KMS-11 (cell line): ENCODE data around the gene ARHGAP19.
"Not testable (repeated sequence)": the region's sequence is repeated elsewhere in the genome, so short reads cannot be mapped to it uniquely, and the experiment has no call there.

Source experiments
- H2AFZ ChIP-seq: fragments of 200-600 bp; sonication (generic); 2 replicates; pipeline ENCODE4 v1.6.1; 2016; ENCODE audit warnings: antibody characterized with exemption, mixed run types, low read depth
- H3K27ac ChIP-seq: fragments of 200-600 bp; sonication (generic); 2 replicates; pipeline ENCODE4 v1.6.1; 2016; ENCODE audit warnings: mild to moderate bottlenecking, mixed run types
- H3K27me3 ChIP-seq: fragments of 200-600 bp; sonication (generic); 2 replicates; pipeline ENCODE4 v1.6.1; 2017; ENCODE audit warnings: mild to moderate bottlenecking, low read depth, mixed run types, moderate library complexity; ENCODE audit not compliant: insufficient read depth
- H3K36me3 ChIP-seq: fragments of 200-600 bp; sonication (generic); 2 replicates; pipeline ENCODE4 v1.6.1; 2017; ENCODE audit warnings: mild to moderate bottlenecking, mixed run types; ENCODE audit not compliant: insufficient read depth
- H3K4me1 ChIP-seq: fragments of 200-600 bp; sonication (generic); 2 replicates; pipeline ENCODE4 v1.6.1; 2016; ENCODE audit warnings: mild to moderate bottlenecking, low read depth, mixed run types; ENCODE audit not compliant: poor library complexity, severe bottlenecking
- H3K4me2 ChIP-seq: fragments of 200-600 bp; sonication (generic); 2 replicates; pipeline ENCODE4 v1.7.0; 2016; ENCODE audit warnings: mild to moderate bottlenecking, mixed run types
- H3K4me3 ChIP-seq: fragments of 200-600 bp; sonication (generic); IDR thresholded peaks from 2 replicates; pipeline ENCODE4 v1.6.1; 2017; ENCODE audit warnings: low read depth, low read length, mixed read lengths; ENCODE audit not compliant: insufficient read depth
- H3K79me2 ChIP-seq: fragments of 200-600 bp; sonication (generic); 2 replicates; pipeline ENCODE4 v1.6.1; 2016; ENCODE audit warnings: low read depth, mixed run types; ENCODE audit not compliant: insufficient read depth
- H3K9ac ChIP-seq: fragments of 200-600 bp; sonication (generic); 2 replicates; pipeline ENCODE4 v1.6.1; 2016; ENCODE audit warnings: mild to moderate bottlenecking, mixed run types
- H4K20me1 ChIP-seq: fragments of 200-600 bp; sonication (generic); 2 replicates; pipeline ENCODE4 v1.6.1; 2016; ENCODE audit warnings: mild to moderate bottlenecking, mixed run types; ENCODE audit not compliant: insufficient read depth
- CTCF ChIP-seq: fragments of 200-600 bp; sonication (generic); conservative IDR thresholded peaks from 2 replicates; pipeline ENCODE4 v1.6.1; 2017; ENCODE audit warnings: low read depth, mild to moderate bottlenecking, antibody characterized with exemption, low read length, moderate library complexity, mixed read lengths

The ARHGAP19 gene

DNA sequence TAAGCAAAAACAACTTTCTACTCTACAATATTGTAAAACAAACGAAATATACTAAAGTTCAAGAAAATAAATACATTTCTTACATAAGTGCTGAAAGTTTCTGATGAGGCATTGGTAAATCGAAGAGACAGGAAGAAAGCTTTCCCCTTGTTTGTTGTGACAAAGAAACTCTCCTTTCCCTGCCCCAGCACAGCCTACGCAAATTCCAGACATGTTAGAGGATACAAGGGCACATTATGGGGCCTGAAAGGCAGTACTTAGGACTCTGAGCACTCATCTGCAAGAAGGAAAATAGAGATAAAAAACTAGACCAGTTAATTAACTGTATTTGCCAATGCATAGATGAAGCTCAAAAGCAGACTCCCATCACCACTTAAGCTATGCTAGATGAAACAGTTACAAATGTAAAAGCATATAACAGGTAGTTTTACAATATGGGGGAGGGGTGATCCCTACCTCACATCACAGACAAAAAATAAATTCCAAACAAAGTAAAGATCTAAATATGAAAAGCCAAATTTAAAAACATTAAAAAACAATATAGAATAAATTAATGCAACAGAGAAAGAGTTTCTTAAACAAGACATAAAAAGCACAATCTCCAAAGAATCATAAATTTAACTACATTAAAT lies 21.8 kb downstream of the ARHGAP19 start:
- Histone ChIP-seq H3K27me3 (no peaks in the 10 kb centered on the region), H3K79me2 (peaks cover 14% of the 10 kb centered on the region; the same call in 1 of the 2 replicates), H3K4me2 (no peak overlapping the region), H3K4me1 (peaks cover 7% of the 10 kb centered on the region), H3K36me3 (no peaks in the 10 kb centered on the region), H3K4me3 (no peak overlapping the region), H3K9ac (no peak overlapping the region), H3K27ac (no peak overlapping the region), H4K20me1 (no peaks in the 10 kb centered on the region), H2AFZ (no peak overlapping the region)
- TF ChIP-seq CTCF, result no peak

GRCh38 chr10:97267671-97268070 lies 24.8 kb downstream of the ARHGAP19 start:
- Histone ChIP-seq H3K79me2 (peaks cover 5% of the 10 kb centered on the region; the same call in 1 of the 2 replicates), H2AFZ (no peak overlapping the region), H3K4me1 (no peaks in the 10 kb centered on the region), H3K4me3 (no peak overlapping the region), H4K20me1 (no peaks in the 10 kb centered on the region), H3K4me2 (no peak overlapping the region), H3K27ac (no peak overlapping the region), H3K27me3 (no peaks in the 10 kb centered on the region), H3K9ac (no peak overlapping the region), H3K36me3 (0 out of 2 replicates have a peak, but pooled peaks cover 5% of the 10 kb centered on the region)
- no peak for TF ChIP-seq CTCF

- not testable (repeated sequence) for H3K4me3 ChIP-seq, H4K20me1 ChIP-seq, H3K4me2 ChIP-seq, H3K27me3 ChIP-seq, H3K27ac ChIP-seq, H3K9ac ChIP-seq, H3K36me3 ChIP-seq, H2AFZ ChIP-seq, H3K79me2 ChIP-seq
- peaks cover 10% of the 10 kb centered on the region for H3K4me1 ChIP-seq
Measured at GRCh38 chr10:97265095-97265494, 27.3 kb downstream of the ARHGAP19 start.

GRCh38 chr10:97263971-97264370 lies 28.5 kb downstream of the ARHGAP19 start:
- no peaks in the 10 kb centered on the region for H4K20me1 ChIP-seq
- H3K4me2 ChIP-seq, result no peak overlapping the region
- 0 out of 2 replicates have a peak, but pooled peaks cover 5% of the 10 kb centered on the region for H3K36me3 ChIP-seq
- no peak overlapping the region for H3K4me3 ChIP-seq
- H3K27me3 ChIP-seq, result no peaks in the 10 kb centered on the region
- no peak overlapping the region for H2AFZ ChIP-seq
- H3K79me2 ChIP-seq, result peaks cover 5% of the 10 kb centered on the region; the same call in 1 of the 2 replicates
- no peak overlapping the region for H3K27ac ChIP-seq
- H3K4me1 ChIP-seq, result peaks cover 10% of the 10 kb centered on the region
- no peak overlapping the region for H3K9ac ChIP-seq
- no peak for TF ChIP-seq CTCF

DNA sequence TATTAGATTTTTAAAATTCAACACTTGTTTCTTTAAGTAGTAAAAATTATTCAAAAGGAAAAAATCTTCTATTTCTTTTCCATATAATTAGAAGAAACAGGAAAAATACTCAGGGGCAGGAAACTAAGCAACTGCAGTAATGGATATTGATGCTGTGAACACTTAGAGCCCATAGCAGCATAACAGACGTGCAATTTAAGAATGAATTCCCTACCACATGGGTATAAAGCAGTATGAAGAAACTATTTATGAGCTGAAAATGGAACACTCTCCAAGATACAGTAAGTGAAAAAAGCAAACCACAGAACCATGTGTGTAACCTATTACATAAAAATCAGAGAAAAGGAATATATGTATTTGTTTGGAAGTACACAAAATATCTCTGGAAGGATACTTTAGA lies 30.8 kb downstream of the ARHGAP19 start:
- H3K79me2 ChIP-seq, result no peaks in the 10 kb centered on the region
- no peaks in the 10 kb centered on the region for H4K20me1 ChIP-seq
- no peak overlapping the region for H3K4me2 ChIP-seq
- no peak for TF ChIP-seq CTCF
- H3K4me1 ChIP-seq, result peaks cover 10% of the 10 kb centered on the region
- H3K36me3 ChIP-seq, result 0 out of 2 replicates have a peak, but pooled peaks cover 5% of the 10 kb centered on the region
- no peak overlapping the region for H3K4me3 ChIP-seq
- no peak overlapping the region for H2AFZ ChIP-seq
- H3K27me3 ChIP-seq, result no peaks in the 10 kb centered on the region
- no peak overlapping the region for H3K27ac ChIP-seq
- H3K9ac ChIP-seq, result no peak overlapping the region
